C4-2B (cell line): ENCODE data around the gene RGS10.

Source experiments
- CTCF ChIP-seq: fragments of 450-650 bp; conservative IDR thresholded peaks from 2 replicates; pipeline ENCODE4 v1.5.1; 2017; ENCODE audit warnings: mild to moderate bottlenecking
- ZFX ChIP-seq: fragments of 450-650 bp; IDR thresholded peaks from 2 replicates; pipeline ENCODE4 v1.6.1; 2017

- TF ChIP-seq ZFX (no peak), CTCF (no peak)
Measured at GRCh38 chr10:119460369-119461195, 81.9 kb downstream of the RGS10 start.
